Ramos (cell line): ENCODE data around the gene ASB7.
"Not testable (repeated sequence)": the region's sequence is repeated elsewhere in the genome, so short reads cannot be mapped to it uniquely, and the experiment has no call there.

Source experiments
- in situ Hi-C: fragments of 300-500 bp; cut with MboI; formaldehyde crosslinking; loops from one replicate; pipeline ENCODE4 v1.14.3; 2022; ENCODE audit warnings: low sequenced_read_pairs; ENCODE audit not compliant: unreplicated experiment

Gene ASB7, protein sequence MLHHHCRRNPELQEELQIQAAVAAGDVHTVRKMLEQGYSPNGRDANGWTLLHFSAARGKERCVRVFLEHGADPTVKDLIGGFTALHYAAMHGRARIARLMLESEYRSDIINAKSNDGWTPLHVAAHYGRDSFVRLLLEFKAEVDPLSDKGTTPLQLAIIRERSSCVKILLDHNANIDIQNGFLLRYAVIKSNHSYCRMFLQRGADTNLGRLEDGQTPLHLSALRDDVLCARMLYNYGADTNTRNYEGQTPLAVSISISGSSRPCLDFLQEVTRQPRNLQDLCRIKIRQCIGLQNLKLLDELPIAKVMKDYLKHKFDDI

DNA sequence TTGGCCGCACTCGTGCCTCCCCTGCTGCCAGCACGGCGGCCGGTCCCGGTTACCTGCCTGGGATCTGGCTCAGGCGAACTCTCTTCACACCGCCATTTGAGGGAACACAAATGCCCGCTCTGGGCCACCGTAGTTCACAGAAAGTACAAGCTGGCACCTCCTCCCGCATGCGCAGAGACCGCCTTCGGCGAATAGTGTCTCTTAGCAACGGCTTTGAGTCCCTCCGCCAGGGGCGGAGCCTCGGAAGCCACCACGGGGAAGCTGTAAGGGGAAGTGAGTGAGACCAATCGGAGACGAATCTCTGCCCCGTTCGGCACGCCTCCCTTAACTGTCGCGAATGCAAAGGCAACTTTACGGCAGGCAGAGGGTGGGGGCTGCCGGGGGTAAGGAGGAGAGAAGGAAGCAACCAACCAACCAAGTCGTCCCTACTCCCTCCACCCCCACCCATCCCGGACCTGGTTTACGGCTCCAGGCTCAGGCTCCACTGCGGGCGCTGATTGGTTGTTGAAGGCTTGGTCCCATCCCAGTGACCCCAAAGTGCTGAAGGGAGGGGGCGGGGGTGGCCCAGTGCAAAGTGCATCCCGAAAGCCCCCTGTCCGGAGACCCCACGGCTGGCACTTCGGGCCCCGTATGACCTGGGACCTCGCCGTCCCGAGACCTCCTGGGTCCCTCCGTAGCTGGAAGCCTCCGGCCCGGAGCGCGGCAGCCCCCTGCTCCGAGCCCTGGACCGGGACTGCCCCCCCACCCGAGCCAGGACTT lies at the start of gene ASB7, which contains the start of gene LINS1:
Gene ASB7 (plus strand): TSS at position 526 of the 759 bp plus-strand sequence. CDS start 9,628 bp downstream, outside the sequence.
Gene LINS1 (minus strand): TSS at position 121 of the 759 bp plus-strand sequence. CDS start 21,342 bp downstream, outside the sequence.
- in situ Hi-C loops = loop anchor here (10.0 kb wide), 1 partner anchor 663 kb away; no protein-coding TSS in a partner anchor

DNA sequence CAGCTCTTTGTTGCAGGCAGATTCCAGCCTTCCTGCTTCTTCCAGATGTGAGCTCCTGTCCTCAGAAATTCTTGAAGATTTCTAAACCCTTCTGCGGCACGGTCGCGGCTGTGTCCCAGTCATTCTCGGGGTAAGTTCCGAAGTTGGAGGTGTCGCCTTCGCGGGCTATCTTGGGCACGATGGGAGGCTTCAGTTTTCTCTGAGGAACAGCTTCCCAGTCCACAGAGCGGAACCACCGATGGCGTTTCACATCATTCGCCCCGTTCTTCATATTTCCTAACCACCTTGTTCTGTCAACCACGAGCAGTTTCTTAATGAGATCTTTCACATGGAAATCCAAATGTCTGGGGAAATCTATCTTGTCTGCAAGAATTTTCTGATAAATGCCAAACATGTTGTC lies 48.9 kb upstream of the ASB7 start:
- in situ Hi-C loops = no loop called here

DNA sequence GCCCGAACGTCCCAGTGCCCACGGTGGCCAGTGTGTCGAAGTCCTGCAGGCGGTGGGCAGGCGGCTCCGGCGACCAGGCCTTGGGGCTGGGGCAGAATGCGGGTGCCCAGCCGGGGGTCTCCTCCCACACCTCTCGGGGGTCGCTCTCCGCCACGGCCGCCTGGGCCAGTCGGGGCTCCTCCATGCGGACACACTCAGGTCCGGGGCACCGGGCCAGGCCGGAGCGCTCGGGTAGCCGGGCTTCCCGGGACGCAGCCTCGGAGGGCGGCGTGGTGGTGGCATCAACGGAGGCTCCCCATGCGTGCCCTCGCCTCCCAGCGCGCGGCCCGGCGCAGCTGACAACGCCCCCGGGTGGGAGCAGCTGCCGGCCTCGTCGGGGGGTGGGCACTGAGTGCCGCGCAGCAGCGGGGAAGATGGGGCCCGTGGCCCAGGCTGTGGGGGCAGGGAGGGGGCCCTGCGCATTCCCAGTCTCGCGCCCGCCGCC lies 43.6 kb upstream of the ASB7 start:
- in situ Hi-C loops = no loop called here

DNA sequence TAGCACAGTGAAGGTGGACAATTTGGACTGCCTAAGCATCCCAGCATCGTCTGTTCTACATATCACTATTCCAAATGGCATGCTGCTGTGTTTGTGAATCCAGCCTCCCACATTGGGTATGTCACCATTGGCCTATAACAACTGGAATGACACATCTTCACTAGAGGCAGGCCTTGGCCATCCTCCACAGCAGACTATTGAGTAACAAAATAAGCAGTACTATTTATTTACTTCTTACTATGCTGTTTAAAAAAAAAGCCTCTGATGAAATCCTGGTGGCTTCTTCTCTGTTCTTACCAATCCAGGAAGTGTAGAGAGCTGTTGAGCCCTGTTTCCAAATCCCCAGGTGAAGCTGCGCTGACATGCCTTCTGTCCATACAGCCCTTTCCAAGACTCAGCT lies 43.1 kb upstream of the ASB7 start:
- in situ Hi-C loops = no loop called here

DNA sequence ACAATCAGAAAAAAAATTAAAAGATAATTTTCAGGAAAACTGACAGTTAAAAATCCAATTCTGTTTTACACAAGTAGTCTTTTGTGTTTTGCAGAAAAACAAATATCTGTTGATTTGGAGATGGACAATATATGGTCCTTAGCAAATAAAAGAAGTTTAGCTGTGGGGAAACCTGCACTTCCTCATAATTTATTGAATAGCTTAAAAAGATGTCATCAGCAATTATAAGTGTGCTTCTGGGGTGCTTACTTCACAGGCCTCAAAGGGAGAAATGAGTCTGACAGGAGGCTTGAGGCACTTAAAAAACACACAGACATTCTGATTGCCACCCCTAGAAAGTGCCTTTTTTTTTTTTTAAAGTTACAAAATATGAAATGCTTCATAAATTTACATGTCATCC lies 42.1 kb upstream of the ASB7 start:
- in situ Hi-C loops = no loop called here

DNA sequence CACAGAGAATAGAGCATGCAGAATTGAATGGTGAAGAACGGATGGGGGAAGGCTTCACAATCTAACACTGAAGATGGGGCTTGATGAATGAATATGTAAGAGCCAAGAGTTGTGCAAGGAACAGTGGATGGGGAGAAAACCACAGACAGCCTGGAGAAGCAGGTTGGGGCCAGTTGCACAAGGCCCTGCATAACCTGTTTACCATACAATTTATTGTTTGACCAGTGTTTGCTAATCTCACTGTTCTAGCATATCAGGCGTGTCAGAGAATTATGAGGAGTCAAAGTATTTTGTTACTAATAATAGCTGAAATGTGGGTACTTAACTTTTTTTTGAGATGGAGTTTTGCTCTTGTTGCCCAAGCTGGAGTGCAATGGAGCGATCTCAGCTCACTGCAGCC lies 36.8 kb upstream of the ASB7 start:
- in situ Hi-C loops = no loop called here

DNA sequence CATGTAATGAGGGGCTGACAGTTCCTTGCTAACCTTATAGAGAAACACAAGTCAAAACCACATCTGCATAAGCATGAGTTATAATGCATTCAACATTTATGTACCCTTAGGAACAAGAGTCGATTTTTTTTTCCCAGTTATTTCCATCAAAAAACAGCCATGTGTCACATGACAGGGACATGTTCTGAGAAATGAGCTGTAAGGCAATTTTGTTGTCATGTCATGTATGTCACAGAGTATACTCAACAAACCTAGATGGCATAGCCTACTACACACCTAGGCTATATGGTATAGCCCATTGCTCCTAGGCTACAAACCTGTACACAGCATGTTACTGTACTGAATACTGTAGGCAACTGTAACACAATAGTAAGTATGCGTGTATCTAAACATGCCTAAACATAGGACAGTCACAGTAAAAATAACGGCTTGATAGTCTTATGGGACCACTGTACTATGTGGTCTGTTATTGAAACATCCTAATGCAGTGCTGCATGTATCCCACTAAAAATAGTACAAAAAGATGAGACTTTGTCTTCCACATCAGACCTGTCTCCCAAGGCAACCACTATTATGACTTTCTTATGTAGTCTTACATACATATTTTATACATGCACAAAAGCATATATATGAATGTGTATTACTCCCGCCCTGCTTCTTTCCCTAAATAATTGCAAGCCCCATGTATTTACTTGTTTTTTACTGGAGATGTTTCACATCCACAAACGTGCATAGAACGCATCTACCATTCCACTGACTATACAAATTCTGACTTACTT lies 35.4 kb upstream of the ASB7 start:
- in situ Hi-C loops = no loop called here

DNA sequence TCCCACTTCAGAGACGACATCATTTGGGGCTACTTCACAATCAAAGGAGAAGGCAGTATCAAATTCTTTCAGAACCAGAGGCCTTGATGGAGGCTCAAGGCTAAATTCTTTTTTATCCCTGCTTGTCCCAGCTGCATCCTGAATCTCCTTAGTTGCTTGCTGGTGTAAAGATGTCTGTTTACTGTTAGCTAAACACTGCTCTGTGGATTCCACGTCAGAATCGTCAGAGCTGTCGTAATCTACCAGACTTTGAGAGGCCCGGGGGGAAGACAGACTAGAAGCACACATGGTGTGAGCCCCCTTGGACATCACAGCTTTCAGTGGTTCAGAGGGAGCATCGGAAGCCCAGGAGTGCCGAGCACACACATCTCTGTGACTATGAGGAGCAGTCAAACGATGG lies 33.0 kb upstream of the ASB7 start:
- in situ Hi-C loops = no loop called here

DNA sequence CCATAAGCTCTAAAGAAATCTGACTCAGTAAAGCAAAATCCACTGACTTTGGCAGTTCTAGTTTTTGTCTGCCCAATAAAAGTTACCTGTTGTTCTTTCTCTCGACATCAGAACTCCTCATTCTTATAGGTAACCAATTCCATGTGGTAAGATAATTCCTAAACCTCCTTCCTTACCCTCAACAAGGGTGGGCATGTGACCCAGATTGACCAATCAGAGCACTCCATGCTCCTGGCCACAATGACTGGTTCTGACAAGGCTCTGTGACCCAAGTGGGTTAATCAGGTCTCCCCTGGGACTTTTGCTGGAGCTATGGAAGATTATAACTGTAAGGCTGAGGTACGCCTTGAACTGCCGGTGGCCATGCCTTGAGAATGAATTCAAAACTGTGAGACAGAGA lies 32.1 kb upstream of the ASB7 start:
- in situ Hi-C loops = no loop called here

DNA sequence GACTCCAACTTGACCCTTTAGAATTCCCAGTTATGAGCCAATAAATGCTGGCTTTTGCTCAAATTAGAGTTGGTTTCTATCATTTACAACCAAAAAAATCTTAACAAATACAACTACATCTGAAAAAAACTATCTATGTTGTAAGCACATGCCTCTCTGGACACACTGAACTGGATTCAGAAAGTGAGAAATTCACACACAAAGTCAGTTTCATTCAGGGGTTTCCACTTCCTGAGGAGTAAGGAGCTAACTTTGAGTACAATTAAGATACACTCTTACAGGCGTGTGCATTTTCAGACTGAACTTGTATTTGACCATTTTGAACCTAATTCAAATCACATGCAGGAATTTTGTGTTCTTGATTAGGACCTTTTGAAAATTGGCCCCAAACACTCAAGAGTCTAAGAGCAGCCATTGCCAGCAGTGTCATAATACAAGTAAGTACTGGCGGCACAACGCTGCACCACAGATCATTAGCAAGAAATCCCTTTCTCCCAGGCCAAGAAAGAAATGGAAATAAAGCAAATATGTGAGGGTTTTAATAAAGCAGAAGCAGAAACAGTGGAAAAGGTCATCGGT lies 31.6 kb upstream of the ASB7 start:
- in situ Hi-C loops = no loop called here

DNA sequence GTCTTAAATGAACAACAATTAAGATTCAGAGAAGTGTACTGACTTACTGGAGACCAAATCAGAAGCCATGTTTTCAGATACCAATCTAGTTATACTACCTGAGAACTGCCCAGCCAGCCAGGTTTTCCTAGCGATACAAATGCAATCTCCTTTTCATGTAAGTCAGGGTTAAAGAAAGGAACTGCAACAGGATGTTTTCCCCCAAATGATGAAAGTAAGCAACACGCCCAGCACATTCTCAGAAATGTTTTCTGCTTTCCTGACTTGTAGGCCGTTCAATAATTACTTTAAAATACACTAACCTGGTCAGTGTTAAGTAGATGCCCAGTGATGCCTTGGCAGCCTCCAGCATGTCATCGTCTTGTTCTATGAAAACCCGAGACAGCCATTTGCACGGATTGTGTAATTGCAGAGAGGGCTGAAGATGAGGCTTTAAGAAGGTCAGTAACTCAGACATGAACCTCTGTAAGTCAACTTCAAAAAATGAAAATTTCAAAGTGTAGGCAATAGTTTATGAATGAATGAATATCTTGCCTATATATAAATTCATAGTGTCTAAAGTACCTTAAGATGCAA lies 30.7 kb upstream of the ASB7 start:
- in situ Hi-C loops = no loop called here

DNA sequence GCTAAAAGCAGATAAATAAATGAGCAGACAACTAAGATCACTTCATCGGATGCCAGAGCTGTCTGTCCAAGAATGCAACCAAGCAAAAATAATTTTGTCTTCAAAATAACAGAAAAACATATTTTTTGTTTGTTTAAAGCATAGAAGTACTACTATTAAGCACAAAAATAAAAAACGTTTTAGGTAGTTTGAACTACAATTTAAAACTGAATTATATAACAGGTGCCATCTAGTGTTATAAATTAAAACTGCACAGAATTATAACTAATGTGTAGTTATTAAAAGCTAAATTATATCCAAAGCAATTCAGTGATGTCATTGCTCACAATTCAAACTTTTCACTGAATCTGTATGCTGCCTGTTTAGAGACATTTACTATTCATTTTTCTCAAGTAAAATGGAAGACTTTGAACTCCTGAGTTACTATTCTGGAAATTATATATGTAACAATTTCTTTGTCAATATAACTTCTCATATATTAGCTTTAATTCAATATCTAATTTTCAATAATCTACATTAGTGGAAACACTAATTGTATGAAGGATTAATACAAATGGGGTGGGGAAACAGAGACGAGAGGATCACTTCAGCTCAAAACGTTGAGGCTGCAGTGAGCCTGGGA lies 29.9 kb upstream of the ASB7 start:
- in situ Hi-C loops = no loop called here

DNA sequence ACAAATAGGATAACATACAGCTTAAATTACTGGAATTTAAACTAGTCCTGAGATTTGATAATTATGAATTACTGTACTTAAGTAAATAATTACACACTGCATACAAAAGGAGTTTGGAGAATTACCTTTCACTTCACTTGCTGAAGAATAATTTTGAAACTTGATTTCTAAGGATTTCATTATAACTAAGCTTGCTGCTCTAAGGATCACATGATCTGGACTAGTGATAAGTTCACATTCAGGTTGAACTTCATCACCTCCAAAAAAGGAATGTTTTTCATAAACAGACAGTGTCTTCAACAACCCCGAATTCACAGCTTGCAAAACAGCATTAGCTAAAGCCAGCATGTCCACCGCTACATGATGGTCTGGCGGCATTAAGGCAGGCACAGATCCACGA lies 28.9 kb upstream of the ASB7 start:
- in situ Hi-C loops = no loop called here

DNA sequence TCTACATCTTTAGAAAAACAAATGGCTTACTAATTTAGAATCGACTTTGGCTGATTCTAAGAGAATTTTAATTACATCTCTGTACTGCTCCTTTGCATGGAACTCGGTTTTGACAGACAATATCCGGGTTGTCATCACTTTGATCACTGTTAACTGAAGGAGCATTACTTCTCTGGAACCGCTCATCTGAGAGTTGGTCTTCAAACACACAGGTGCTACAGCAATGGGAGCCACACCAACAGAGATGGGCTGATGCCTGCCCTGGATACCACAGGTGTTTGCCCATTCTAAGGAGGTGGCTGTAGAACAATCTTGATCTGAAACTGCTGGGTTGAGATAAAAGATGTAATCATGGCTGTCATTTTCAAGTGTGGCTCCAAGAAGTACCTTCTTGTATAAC lies 22.0 kb upstream of the ASB7 start:
- in situ Hi-C loops = no loop called here

DNA sequence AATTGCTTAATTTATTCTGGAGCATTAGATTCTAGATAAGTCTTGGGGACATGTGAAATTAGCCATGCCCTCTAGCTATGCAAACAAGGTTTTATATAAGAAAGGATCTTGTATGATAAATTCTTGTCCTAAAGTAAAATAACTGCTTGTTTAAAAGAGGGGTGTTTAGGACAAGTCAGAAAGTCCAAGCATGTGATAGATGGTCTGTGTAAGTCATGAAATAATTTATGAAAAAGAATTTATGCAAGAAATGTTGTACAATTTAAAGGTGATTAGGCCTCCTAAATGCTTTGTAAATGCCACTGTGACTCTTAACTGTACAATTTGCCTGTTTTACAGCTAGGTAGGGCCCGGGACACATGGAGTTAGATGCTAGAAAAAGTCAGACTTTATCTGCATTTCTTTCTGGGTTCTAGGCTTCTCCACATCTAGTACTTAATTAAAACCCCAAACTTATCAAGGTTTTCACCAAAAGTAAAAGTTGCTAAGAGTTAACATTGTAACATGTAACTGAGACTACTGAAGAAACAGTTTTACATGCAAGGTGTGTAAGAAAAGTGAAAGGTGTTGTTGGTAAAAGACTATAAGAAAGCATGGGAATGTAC lies 13.6 kb upstream of the ASB7 start:
- in situ Hi-C loops = no loop called here

DNA sequence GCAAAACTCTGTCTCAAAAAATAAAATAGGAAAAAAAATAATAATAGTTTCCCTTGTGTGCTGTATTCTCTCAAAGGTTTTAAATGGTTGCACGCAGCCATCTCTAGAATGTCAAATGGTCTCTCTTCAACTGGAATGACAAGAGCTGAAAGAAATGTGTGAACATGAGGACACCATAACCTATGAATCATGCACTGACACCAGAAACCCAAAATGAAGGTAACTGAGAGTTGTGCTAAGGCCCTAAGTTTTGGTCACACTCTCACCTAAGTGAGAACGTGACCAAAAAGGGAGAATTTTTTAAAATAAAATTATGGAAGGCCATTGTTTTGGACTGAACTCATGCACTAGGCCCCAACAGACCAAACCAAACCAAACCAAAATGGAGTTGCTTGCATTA lies 11.2 kb upstream of the ASB7 start:
- in situ Hi-C loops = not testable (repeated sequence)

DNA sequence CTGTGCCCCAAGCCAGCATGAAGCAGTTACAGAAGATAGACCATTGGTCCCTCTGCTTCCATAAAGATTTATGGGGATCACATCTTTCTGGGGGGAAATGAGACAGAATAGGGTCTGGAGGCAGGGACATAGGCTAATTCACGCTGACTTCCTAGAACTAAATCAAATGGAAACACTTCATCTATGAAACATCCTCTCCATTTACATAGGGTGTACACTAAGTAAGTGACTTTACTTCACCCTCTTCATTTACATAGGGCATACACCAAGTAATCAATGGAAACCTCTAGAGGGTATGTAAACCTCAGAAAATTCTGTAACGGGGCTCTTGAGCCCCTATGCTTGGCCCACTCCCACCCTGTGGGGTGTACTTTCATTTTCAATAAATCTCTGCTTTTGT lies 10.6 kb upstream of the ASB7 start:
- in situ Hi-C loops = no loop called here

DNA sequence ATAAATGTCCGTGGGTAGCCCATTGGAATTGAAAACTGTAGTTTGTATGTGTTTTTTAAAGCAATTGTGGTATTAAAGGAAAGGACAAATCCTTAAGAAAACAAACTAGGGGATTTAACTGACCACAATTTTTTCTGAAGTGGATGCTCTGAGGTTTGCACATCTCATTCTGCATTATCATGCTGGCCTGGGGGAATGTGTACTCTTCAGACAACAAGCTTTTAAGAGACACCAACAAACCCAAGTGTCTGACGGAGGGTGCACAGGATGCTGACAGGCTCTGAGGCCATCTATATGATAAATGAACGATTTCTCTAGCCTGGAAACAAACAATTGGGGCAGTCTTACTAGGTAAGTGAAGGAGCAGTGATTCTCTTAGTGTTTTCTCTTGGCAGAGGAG lies 9.5 kb upstream of the ASB7 start:
- in situ Hi-C loops = no loop called here

DNA sequence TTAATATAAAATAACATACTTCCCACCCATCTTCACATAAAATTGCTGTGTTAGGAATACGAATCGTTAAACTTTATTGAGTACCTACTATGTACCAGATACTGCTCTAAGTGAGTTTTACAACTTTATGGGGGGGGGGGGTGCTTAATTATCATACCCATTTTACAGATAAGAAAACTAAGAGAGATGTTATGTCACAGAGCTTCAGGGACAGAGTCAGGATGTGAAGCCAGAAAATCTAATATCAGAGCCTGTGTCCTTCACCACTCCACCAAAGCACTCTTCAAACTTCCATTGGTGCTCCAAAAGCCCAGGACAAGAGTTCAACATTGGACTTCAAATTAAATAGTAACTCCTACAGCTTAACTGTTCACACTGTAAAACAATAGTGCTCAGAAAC lies 9.0 kb upstream of the ASB7 start:
- in situ Hi-C loops = no loop called here
